PFSK-1 (cell line): ENCODE measurements around the gene COPS3.

Experiments used
- FOXP2 ChIP-seq: optimal IDR thresholded peaks from 2 replicates; pipeline ENCODE3; 2011; ENCODE audit warnings: borderline replicate concordance, control low read depth, inconsistent platforms; ENCODE audit not compliant: insufficient read depth; ENCODE audit errors: extremely low read length, extremely low read depth
- POLR2AphosphoS5 ChIP-seq: IDR thresholded peaks from 2 replicates; pipeline ENCODE4 v1.6.1; 2012; ENCODE audit warnings: low read depth, mild to moderate bottlenecking, control low read depth, low read length, moderate library complexity
- SIN3A ChIP-seq: IDR thresholded peaks from 2 replicates; pipeline ENCODE4 v1.6.1; 2012; ENCODE audit warnings: mild to moderate bottlenecking, low read length, moderate library complexity, borderline replicate concordance; ENCODE audit not compliant: insufficient read depth
- TAF1 ChIP-seq: IDR thresholded peaks from 2 replicates; pipeline ENCODE4 v1.6.1; 2012; ENCODE audit warnings: low read length, control low read depth, borderline replicate concordance; ENCODE audit not compliant: insufficient read depth
- TF ChIP-seq, protein P1 (sequence below), 2 experiments: IDR thresholded peaks; 2 replicates each; pipeline versions ENCODE4 v1.6.1 to v1.8.0; 2011 to 2012; ENCODE audit warnings: low read depth in 2 of 2, low read length in 2 of 2, control low read depth in 1 of 2, inconsistent platforms in 1 of 2, mild to moderate bottlenecking in 1 of 2, moderate library complexity in 1 of 2; ENCODE audit not compliant: insufficient read depth in 1 of 2

The COPS3 gene

GRCh38 chr17:17231621-17232302 is 49.3 kb downstream of the COPS3 start:
- TF ChIP-seq SIN3A = no peak
- TF ChIP-seq, protein P1, sequence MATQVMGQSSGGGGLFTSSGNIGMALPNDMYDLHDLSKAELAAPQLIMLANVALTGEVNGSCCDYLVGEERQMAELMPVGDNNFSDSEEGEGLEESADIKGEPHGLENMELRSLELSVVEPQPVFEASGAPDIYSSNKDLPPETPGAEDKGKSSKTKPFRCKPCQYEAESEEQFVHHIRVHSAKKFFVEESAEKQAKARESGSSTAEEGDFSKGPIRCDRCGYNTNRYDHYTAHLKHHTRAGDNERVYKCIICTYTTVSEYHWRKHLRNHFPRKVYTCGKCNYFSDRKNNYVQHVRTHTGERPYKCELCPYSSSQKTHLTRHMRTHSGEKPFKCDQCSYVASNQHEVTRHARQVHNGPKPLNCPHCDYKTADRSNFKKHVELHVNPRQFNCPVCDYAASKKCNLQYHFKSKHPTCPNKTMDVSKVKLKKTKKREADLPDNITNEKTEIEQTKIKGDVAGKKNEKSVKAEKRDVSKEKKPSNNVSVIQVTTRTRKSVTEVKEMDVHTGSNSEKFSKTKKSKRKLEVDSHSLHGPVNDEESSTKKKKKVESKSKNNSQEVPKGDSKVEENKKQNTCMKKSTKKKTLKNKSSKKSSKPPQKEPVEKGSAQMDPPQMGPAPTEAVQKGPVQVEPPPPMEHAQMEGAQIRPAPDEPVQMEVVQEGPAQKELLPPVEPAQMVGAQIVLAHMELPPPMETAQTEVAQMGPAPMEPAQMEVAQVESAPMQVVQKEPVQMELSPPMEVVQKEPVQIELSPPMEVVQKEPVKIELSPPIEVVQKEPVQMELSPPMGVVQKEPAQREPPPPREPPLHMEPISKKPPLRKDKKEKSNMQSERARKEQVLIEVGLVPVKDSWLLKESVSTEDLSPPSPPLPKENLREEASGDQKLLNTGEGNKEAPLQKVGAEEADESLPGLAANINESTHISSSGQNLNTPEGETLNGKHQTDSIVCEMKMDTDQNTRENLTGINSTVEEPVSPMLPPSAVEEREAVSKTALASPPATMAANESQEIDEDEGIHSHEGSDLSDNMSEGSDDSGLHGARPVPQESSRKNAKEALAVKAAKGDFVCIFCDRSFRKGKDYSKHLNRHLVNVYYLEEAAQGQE (IDR thresholded peaks at IDR 0.05; ENCODE audit: insufficient read depth in 1 of 2, low read depth in 2 of 2, low read length in 2 of 2) = no peak
- TF ChIP-seq TAF1 = no peak
- no peak for TF ChIP-seq POLR2AphosphoS5
- no peak for TF ChIP-seq FOXP2

GRCh38 chr17:17229416-17230384 is 51.3 kb downstream of the COPS3 start:
- TF ChIP-seq, protein P1 (IDR thresholded peaks at IDR 0.05; ENCODE audit: insufficient read depth in 1 of 2, low read depth in 2 of 2, low read length in 2 of 2) = no peak
- TF ChIP-seq TAF1 = no peak
- no peak for TF ChIP-seq SIN3A
- no peak for TF ChIP-seq POLR2AphosphoS5
- TF ChIP-seq FOXP2 = no peak

DNA sequence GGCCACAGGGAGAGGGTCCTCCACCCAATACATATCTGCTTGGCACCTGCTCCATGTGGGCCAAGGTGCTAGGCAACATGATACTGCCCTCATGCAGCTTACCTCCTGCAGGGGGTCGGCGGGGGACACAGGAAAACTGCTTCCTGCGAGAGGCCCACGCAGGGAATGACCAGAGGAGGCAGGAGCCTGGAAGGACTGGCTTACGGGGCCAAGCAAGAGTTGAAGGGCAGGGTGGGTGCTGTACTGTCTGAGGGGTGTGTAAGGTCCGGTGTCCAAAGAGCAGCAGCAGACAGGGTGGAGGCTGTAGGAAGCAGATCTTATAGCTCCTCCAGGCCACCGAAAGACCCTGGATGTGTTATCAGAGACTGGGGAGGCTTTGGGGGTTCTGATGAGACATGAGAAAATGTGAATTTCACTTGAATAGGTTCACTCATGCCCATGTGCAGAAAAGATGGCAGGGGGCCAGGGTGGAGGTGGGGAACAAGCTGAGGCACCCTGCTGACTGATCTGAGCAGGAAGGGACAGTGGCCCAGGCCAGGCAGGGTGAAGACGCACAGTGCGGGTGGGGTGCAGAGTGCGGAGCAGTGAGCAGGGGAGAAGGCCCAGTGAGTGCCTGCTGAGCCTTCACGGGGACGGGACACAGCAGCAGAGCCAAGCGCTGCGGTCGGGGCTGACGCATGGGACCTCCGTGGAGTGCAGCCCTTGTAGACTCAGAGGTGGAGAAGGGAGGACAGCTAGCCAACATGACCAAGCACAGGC is 52.3 kb downstream of the COPS3 start:
- no peak for TF ChIP-seq TAF1
- TF ChIP-seq, protein P1 (IDR thresholded peaks at IDR 0.05; ENCODE audit: insufficient read depth in 1 of 2, low read depth in 2 of 2, low read length in 2 of 2) = no peak
- TF ChIP-seq FOXP2 = no peak
- no peak for TF ChIP-seq SIN3A
- no peak for TF ChIP-seq POLR2AphosphoS5

DNA sequence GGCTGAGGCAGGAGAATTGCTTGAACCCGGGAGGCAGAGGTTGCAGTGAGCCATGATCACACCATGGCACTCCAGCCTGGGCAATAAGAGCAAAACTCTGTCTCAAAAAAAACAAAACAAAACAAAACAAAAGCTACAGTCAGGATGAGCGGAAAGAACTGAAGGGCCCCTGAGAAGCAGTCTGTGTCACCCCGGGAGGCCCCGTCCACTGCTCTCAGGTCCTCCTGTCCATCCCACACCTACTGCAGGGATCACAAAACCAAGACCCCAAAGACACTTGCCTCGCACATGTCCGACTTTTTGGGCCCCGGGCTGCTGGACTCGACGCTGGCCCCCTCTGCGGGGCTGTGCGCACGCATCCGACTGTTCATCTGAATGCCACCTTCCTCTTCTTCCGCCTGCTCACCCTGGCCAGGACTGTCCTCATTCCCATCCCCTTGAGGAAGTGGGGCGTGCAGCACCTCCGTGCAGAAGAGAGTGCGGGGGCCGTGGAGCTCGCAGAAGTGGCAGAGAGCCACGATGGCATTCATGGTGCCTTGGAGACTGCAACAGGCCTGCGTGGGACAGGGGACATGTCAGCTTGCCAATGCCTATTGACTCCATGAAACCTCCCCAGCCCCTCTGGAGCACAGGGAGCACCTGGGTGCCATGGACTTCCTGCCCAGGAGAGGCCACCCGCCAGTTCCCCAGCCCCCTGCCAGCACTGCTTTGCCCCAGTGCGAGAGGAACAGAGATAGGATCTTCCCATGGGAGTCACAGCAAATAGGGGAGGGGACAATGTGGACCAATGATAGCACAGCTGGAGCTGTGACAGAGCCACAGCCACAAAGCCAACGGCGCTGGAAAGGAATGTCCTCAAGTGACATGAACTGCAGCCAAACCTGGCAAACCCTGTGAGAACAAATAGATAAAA is 53.2 kb downstream of the COPS3 start:
- TF ChIP-seq SIN3A (no peak), TAF1 (no peak)
- TF ChIP-seq, protein P1 (IDR thresholded peaks at IDR 0.05; ENCODE audit: insufficient read depth in 1 of 2, low read depth in 2 of 2, low read length in 2 of 2) = no peak
